Activated naive CD8-positive, alpha-beta T cell treated with anti-CD3 and anti-CD28 coated beads, Interleukin-2, amount 50 U/mL, for 24 hours (primary cell): Measurements from ENCODE around the gene TBX19.

ENCODE experiments used
- ATAC-seq: fragments of 150-1000 bp; cut with Tn5 transposase; one replicate; pipeline ENCODE4 v1.10.0; 2021
- DNase-seq: peaks from one replicate; pipeline ENCODE4 v3.0.0; 2021
- H3K27ac Mint-ChIP-seq: one replicate; pipeline ENCODE4 v1.8.0; 2021; ENCODE audit warnings: mild to moderate bottlenecking, mixed read lengths
- H3K27me3 Mint-ChIP-seq: one replicate; pipeline ENCODE4 v1.8.0; 2021; ENCODE audit warnings: mixed read lengths
- H3K36me3 Mint-ChIP-seq: one replicate; pipeline ENCODE4 v1.8.0; 2021; ENCODE audit warnings: low read depth, mixed read lengths
- H3K4me1 Mint-ChIP-seq: one replicate; pipeline ENCODE4 v1.8.0; 2021; ENCODE audit warnings: mixed read lengths
- H3K4me3 Mint-ChIP-seq: one replicate; pipeline ENCODE4 v1.8.0; 2021; ENCODE audit warnings: mild to moderate bottlenecking, moderate library complexity, mixed read lengths
- H3K9me3 Mint-ChIP-seq: one replicate; pipeline ENCODE4 v1.8.0; 2021; ENCODE audit warnings: mixed read lengths

Gene TBX19

DNA sequence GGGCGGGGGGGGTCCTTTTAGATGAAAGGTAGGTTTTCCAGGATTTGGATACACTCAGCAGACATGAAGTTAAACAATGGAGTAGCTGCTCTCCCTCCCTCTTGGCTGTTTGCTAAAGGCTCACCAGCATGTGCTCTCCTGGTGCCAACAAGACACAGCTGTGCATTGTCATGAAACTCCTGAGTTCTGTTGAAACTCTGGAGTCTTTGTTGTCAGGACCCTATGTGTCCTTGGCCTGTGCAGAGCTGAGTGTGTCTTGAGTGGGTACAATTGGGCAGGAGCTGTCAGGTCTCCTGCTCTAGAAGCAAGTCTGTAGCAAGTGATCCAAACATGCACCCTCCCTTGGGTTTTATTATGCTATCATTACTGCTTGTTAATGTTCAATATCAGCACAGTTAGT is 12.7 kb downstream of the TBX19 start:
- Mint-ChIP-seq H3K4me3 (no peak overlapping the region), H3K9me3 (no peaks in the 10 kb centered on the region), H3K27me3 (no peaks in the 10 kb centered on the region), H3K4me1 (peaks cover 2% of the 10 kb centered on the region), H3K27ac (no peak overlapping the region), H3K36me3 (peaks cover 1% of the 10 kb centered on the region)
- no peak for DNase-seq
- ATAC-seq, result no peak

DNA sequence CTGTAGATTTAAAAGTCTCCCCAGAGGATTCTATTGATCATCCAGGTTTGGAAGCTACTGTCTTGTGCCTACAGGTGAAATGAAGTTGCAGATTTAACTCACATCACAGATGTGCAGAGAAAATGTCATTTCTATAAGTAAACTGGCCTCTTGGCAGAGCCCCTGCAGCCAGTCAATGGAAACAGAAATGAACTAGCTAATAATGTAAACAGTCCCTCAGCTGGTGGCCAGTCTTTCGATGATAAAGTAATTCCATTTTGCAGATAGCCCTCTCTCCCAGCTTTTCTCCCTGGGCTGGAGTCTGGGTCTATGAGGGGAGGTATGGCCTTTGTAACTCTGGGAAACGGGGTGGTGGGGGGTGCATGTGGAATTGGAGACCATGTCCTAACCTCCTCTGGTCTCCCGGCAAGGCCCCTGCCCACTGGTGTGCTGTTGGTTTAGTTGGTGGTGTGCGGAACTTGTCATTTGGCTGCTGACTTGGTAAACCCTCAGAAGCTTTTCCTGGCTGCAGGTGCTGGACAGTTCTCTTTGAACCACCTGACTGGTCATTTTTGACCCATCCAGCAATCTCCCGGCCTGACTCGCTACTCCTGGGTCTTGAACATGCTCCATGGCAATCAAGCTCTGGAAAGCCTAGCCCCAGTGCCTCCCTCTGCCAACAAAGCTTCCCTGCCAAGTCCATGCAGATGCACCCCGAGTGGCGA is 14.9 kb downstream of the TBX19 start:
- Mint-ChIP-seq H3K4me3 (no peak overlapping the region), H3K27me3 (no peaks in the 10 kb centered on the region), H3K27ac (no peak overlapping the region), H3K9me3 (no peaks in the 10 kb centered on the region), H3K36me3 (peaks cover 1% of the 10 kb centered on the region), H3K4me1 (peaks cover 2% of the 10 kb centered on the region)
- DNase-seq (no peak), ATAC-seq (no peak)

DNA sequence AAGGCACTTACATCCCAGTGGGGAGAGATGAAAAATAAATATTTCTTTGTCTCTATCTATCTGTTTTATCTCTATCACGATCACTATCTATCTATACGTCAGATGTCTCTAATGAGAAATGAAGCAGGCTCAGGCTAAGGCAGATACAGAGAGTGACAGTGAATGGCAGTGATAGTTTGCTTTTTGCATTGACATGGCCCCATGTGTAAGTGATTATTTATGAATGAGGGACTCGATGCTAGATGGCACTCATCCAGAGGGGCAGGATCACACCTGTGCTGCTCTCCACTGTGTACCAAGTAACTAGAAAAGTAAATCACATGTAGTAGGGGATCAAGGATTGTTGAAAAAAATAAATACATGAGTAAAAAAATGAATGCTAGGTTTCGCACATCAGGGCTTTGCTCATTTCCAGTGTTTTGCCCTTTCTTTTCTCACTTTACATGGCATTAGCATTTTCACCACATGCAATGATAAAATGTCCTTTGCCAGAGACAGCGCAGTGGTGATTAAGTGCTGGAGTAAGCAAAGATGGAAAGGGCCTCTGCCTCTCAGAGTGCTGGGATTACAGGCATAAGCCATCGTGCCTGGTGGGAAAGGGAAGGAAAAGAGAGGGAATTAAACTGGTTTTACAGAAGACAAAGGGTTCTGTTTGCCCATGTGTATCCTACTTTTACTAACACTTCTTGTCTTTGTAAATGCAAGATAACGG is 16.5 kb downstream of the TBX19 start:
- peaks cover 1% of the 10 kb centered on the region for H3K36me3 Mint-ChIP-seq
- H3K4me3 Mint-ChIP-seq, result no peak overlapping the region
- H3K27me3 Mint-ChIP-seq, result no peaks in the 10 kb centered on the region
- H3K27ac Mint-ChIP-seq, result no peak overlapping the region
- ATAC-seq (no peak), DNase-seq (no peak)
- peaks cover 2% of the 10 kb centered on the region for H3K4me1 Mint-ChIP-seq
- H3K9me3 Mint-ChIP-seq, result no peaks in the 10 kb centered on the region

DNA sequence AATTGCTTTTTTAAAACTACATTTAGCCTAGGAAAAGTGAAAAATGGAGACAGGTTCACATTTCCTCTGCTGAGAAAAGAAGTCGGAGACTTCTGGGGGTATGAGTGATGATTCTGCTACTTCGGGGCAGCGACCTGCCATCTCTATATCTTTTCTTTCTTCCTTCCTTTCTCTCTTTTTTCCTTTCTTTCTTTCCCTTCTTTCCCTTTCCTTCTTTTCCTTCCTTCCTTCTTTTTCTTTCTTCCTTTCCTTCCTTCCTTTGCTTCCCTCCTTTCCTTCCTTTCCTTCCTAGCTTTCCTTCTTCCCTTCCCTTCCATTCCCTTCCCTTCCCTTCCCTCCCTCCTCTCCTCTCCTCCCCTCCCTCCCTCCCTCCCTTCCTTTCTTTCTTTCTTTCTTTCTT is 17.8 kb downstream of the TBX19 start:
- no peak for ATAC-seq
- H3K27ac Mint-ChIP-seq, result no peak overlapping the region
- no peak for DNase-seq
- peaks cover 2% of the 10 kb centered on the region for H3K4me1 Mint-ChIP-seq
- H3K4me3 Mint-ChIP-seq, result no peak overlapping the region
- H3K9me3 Mint-ChIP-seq, result no peaks in the 10 kb centered on the region
- H3K27me3 Mint-ChIP-seq, result no peaks in the 10 kb centered on the region
- H3K36me3 Mint-ChIP-seq, result no peaks in the 10 kb centered on the region

DNA sequence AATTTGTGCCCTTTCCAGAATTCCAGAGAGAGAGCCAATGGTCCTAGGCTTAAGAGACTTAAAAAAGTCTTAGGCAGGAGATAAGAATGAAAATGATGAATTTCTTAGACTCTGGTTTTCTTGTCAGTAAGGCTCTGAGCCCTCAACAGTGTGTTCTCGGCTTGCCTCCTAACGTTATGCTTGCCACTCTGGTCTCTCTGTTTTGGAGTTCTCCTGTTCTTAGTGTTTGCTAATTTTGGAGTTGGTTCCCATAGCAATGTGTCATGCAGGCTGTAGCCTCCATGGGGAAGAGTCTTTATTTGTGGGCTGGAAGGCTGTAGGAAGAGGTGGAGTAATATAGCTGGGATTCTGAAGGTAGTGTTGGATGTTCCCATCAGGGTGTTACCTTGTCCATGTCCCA is 19.9 kb downstream of the TBX19 start:
- Mint-ChIP-seq H3K27me3 (no peaks in the 10 kb centered on the region), H3K4me1 (peaks cover 2% of the 10 kb centered on the region), H3K9me3 (no peaks in the 10 kb centered on the region), H3K27ac (no peak overlapping the region), H3K4me3 (no peak overlapping the region), H3K36me3 (peaks cover 2% of the 10 kb centered on the region)
- ATAC-seq, result no peak
- DNase-seq, result no peak

DNA sequence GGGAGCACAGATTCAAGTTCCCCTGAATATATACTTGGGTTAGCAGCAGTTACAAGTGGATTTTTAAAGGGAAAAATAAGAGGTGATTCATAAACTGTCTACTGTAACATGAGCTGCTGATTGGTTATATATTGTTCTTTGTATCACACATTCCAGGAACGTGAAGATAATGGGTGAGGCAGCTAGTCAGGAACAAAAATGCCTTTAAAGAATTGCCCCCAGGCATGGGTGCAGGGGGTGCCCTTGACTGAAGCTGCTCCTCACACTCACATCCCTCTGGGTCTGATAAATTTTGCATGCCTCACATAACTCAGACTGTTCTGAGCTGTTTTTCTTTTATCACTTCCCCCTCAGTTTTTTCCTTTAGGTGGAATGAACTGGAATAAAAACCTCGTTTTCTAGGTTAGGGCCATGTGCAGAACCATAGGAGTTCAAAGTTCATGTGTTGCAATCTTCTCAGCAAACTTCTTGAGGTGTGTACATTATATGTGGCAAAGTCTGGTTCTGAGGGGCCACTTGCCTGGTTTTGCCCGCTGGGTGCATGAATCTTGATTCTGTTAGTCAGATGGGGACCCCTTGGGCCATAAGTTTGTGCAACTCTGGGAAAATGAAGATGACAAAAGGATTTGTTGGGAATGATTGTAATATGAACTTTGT is 21.1 kb downstream of the TBX19 start:
- Mint-ChIP-seq H3K9me3 (no peaks in the 10 kb centered on the region), H3K4me1 (no peaks in the 10 kb centered on the region), H3K27me3 (no peaks in the 10 kb centered on the region), H3K4me3 (no peak overlapping the region), H3K27ac (no peak overlapping the region), H3K36me3 (peaks cover 3% of the 10 kb centered on the region)
- DNase-seq (no peak), ATAC-seq (no peak)

DNA sequence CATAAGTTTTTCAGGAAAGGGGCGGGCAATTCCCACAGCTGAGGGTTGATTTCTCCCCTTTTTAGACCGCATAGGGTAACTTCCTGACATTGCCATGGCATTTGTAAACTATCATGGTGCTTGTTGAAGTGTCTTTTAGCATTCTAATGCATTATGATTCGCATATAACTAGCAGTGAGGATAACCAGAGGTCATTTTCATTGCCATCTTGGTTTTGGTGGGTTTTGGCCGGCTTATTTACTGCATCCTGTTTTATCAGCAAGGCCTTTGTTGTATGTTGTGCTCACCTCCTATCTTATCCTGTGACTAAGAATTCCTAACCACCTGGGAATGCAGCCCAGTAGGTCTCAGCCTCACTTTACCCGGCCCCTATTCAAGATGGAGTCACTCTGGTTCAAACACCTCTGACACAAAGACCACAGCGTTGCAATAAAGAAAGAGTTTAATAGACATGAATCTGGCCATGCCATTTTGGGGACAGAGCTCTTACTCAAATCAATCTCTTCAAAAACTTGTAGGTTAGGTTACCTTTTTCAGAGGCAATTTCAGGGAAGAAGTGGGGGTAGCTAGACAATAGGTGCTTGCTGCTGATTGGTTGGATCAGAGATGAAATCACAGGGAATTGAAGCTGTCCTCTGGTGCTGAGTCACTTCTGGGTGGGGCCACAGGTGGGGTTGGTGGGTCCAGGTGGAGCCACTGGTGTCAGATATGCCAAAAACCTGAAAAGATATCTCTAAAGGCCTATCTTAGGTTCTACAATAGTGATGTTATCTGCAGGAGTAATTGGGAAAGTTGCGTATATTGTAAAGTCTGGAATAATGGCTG is 23.3 kb downstream of the TBX19 start:
- Mint-ChIP-seq H3K36me3 (peaks cover 5% of the 10 kb centered on the region), H3K4me1 (no peaks in the 10 kb centered on the region), H3K27me3 (no peaks in the 10 kb centered on the region), H3K4me3 (no peak overlapping the region), H3K9me3 (no peaks in the 10 kb centered on the region), H3K27ac (no peak overlapping the region)
- ATAC-seq (no peak), DNase-seq (no peak)

DNA sequence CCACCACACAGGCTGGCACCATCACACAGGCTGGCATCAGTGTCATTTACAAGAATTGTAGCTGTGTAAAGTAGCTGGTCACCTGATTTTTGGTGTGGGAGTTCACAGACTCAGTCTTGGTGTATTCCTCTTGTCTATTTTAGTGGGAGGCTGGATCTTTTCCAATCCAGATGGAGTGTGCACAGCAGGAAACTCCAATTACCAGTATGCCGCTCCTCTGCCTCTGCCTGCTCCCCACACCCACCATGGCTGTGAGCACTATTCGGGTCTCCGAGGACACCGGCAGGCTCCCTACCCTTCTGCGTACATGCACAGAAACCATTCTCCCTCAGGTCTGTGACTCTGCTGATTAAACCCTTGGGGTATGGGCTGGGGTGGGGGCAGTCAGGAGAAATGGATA is 24.2 kb downstream of the TBX19 start:
- H3K4me1 Mint-ChIP-seq, result no peaks in the 10 kb centered on the region
- no peaks in the 10 kb centered on the region for H3K9me3 Mint-ChIP-seq
- DNase-seq (no peak), ATAC-seq (no peak)
- no peaks in the 10 kb centered on the region for H3K27me3 Mint-ChIP-seq
- no peak overlapping the region for H3K27ac Mint-ChIP-seq
- H3K36me3 Mint-ChIP-seq, result peaks cover 7% of the 10 kb centered on the region
- no peak overlapping the region for H3K4me3 Mint-ChIP-seq

DNA sequence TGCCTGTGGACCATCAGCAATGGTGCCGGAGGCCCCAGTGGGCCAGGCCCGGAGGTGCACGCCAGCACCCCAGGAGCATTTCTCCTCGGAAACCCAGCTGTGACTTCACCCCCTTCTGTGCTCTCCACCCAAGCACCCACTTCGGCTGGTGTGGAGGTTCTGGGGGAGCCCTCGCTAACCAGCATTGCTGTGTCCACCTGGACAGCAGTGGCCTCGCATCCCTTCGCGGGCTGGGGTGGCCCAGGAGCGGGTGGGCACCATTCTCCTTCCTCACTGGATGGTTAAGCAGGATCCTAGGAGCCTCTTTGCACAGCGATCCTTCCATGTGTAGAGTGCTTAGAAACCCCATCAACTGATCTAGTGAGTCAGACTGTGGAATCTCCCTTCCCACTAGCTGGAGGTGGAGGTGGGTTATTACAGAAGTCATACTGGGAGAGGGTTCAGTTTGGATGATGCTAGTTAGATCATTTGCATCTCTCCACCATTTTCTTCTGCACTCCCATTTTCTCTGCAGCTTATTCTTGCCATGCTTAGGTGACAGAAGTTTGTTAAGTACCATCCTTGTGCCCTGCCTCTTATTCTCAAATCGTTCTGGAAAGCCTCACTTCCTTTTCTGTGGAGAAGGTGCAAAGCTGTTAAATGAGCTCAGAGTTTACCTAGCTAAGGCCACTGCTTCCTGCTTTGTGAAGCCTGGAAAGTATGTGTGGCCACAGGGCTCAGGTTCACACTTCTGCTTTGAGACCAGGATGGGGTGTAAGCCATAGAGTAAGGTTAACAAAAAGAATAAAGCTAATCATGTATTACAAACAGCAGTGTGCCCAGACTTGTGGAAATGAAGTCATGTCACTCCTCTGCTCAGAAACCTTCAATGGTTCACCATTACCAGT is 32.3 kb downstream of the TBX19 start:
- H3K4me3 Mint-ChIP-seq, result no peak overlapping the region
- H3K27ac Mint-ChIP-seq, result peak overlapping the region; percentile 6
- peaks cover 7% of the 10 kb centered on the region for H3K4me1 Mint-ChIP-seq
- no peaks in the 10 kb centered on the region for H3K27me3 Mint-ChIP-seq
- DNase-seq, result no peak
- no peaks in the 10 kb centered on the region for H3K9me3 Mint-ChIP-seq
- H3K36me3 Mint-ChIP-seq, result peaks cover 10% of the 10 kb centered on the region
- peak; percentile 71 for ATAC-seq

DNA sequence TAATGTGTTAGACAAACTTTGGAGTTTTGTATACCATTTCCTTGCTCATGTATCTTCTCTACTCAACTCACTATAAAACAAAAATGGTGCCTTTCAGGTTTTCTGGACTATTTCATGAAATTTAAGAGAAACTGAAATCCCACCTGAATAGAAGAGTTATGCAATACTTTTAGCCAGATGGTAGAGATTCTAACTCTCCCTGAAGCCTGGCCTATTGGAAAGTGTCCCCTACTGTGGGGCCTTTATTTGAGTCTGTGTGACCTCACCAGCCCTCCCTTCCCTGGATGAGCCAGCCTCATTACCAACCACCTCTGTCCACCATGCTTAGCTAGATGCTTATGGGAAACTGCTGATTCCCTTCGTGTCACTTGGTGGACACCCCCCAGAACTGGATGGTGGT is 35.5 kb downstream of the TBX19 start:
- no peak overlapping the region for H3K27ac Mint-ChIP-seq
- peaks cover 6% of the 10 kb centered on the region for H3K36me3 Mint-ChIP-seq
- no peaks in the 10 kb centered on the region for H3K27me3 Mint-ChIP-seq
- H3K4me1 Mint-ChIP-seq, result peaks cover 11% of the 10 kb centered on the region
- no peaks in the 10 kb centered on the region for H3K9me3 Mint-ChIP-seq
- no peak overlapping the region for H3K4me3 Mint-ChIP-seq
- no peak for DNase-seq
- ATAC-seq, result no peak

DNA sequence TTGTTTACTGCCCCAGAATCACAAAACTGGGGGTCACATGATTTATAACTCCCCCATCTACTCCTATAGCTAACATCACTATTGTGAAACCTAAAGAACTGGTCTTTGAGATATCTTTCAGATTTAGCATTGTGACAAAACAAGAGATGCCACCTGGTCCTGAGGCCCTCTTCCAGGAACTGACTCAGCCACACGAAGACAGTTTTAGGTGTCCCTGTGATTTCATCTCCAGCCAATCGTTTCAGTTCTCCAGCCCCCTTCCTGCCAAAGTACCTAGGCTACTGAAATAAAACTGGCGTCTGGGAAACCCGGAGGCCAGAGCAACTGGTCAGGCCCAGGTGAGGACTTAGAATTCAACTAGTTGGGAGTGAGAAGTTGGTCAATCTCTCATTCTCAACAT is 36.6 kb downstream of the TBX19 start:
- no peak for DNase-seq
- Mint-ChIP-seq H3K9me3 (no peaks in the 10 kb centered on the region), H3K27ac (no peak overlapping the region), H3K36me3 (peaks cover 6% of the 10 kb centered on the region), H3K4me3 (no peak overlapping the region), H3K27me3 (no peaks in the 10 kb centered on the region), H3K4me1 (peaks cover 11% of the 10 kb centered on the region)
- ATAC-seq, result no peak

DNA sequence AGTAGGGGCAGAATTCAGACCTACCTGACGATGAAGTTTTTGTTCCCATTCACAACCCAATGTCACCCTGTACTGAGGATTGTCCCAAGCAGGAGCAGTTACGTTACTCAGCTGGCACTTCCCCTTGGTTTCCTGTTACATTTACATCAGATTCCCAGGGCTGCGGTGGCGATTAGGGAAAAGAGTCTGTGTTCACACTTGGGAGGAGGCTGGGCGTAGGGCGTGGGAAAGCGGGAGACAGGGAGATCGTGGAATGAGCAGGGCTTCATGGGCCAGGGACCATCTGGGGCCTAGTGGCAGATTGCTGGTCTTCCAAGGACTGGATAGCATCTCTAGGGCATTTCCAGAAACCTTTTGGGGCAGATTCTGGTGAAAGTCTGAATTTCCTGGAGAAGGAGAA is 39.0 kb downstream of the TBX19 start:
- peaks cover 4% of the 10 kb centered on the region for H3K4me1 Mint-ChIP-seq
- no peak overlapping the region for H3K27ac Mint-ChIP-seq
- DNase-seq (no peak), ATAC-seq (no peak)
- no peaks in the 10 kb centered on the region for H3K27me3 Mint-ChIP-seq
- no peaks in the 10 kb centered on the region for H3K9me3 Mint-ChIP-seq
- peaks cover 2% of the 10 kb centered on the region for H3K36me3 Mint-ChIP-seq
- no peak overlapping the region for H3K4me3 Mint-ChIP-seq

DNA sequence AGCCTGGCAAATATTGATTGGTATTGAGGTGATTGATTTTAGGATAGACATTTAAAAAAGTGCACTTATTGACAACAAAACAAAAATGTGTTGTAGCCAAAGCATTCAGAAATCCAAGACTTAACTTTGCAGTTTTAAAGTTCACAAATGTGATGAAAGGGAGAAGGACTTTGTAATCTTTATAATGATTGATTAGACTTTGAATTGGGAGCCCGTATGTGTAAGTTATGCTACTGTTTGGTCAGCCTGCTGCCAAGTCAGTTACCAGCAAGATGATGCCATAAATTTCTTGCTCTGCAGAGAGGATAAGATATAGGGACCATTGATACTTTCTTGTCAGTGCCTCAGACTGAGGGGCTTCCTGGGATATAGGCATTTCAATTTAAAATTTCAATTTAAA is 39.5 kb downstream of the TBX19 start:
- peaks cover 4% of the 10 kb centered on the region for H3K4me1 Mint-ChIP-seq
- no peak overlapping the region for H3K4me3 Mint-ChIP-seq
- ATAC-seq (no peak), DNase-seq (no peak)
- H3K27me3 Mint-ChIP-seq, result no peaks in the 10 kb centered on the region
- H3K9me3 Mint-ChIP-seq, result no peaks in the 10 kb centered on the region
- no peak overlapping the region for H3K27ac Mint-ChIP-seq
- H3K36me3 Mint-ChIP-seq, result peaks cover 2% of the 10 kb centered on the region
